A673 (cell line): ENCODE results near the gene TOB2. TPM values are rescaled to one million over a fixed set of nuclear protein-coding genes. Genes with fewer than 3 reads are reported as not detected.

ENCODE experiments used
- BruUV-seq: library from RNA; stranded (reverse); fragments of 400-500 nt; replicated peaks from 2 replicates; lab custom pipeline; 2021; lab: Mats Ljungman, UMichigan
- CTCF ChIA-PET: fragments of 300-600 bp; sonication (Branson Sonifier 250); formaldehyde crosslinking; loops from one replicate; lab custom pipeline; 2022; ENCODE audit warnings: antibody characterized with exemption; lab: Charles Lee
- POLR2A ChIA-PET: fragments of 300-600 bp; sonication (Branson Sonifier 250); formaldehyde crosslinking; loops from one replicate; lab custom pipeline; 2022; ENCODE audit warnings: antibody characterized with exemption; ENCODE audit not compliant: low non-redundant PET; lab: Charles Lee
- DNase-seq: peaks from one replicate; pipeline ENCODE4 v3.0.0-alpha.2; 2015; ENCODE audit warnings: low spot score
- H3K27ac ChIP-seq: fragments of 200-600 bp; sonication (generic); 2 replicates; pipeline ENCODE4 v1.5.1; 2016; ENCODE audit warnings: mixed run types, low read depth, mild to moderate bottlenecking, mixed read lengths, antibody characterized with exemption, low read length; ENCODE audit not compliant: poor library complexity, severe bottlenecking
- H3K27me3 ChIP-seq: fragments of 200-600 bp; sonication (generic); replicated peaks from 2 replicates; pipeline ENCODE4 v1.6.1; 2017; ENCODE audit warnings: mixed run types, low read depth, mild to moderate bottlenecking, mixed read lengths, antibody characterized with exemption, low read length; ENCODE audit not compliant: insufficient read depth, poor library complexity
- H3K36me3 ChIP-seq: fragments of 200-600 bp; sonication (generic); 2 replicates; pipeline ENCODE4 v1.6.1; 2016; ENCODE audit warnings: mixed run types, mild to moderate bottlenecking, mixed read lengths, antibody characterized with exemption, low read length; ENCODE audit not compliant: insufficient read depth, poor library complexity, severe bottlenecking
- H3K4me1 ChIP-seq: fragments of 200-600 bp; sonication (generic); 2 replicates; pipeline ENCODE4 v1.6.1; 2017; ENCODE audit warnings: mixed run types, mild to moderate bottlenecking, mixed read lengths, antibody characterized with exemption, low read length; ENCODE audit not compliant: insufficient read depth, poor library complexity, severe bottlenecking
- H3K4me3 ChIP-seq: fragments of 200-600 bp; sonication (generic); 2 replicates; pipeline ENCODE4 v1.5.1; 2016; ENCODE audit warnings: low read depth, mixed run types, mild to moderate bottlenecking, mixed read lengths, low read length; ENCODE audit not compliant: poor library complexity, severe bottlenecking
- H3K9me3 ChIP-seq: fragments of 200-600 bp; sonication (generic); 2 replicates; pipeline ENCODE4 v1.6.1; 2016; ENCODE audit warnings: mixed run types, low read depth, mild to moderate bottlenecking, mixed read lengths, antibody characterized with exemption, low read length; ENCODE audit not compliant: poor library complexity, severe bottlenecking
- CTCF ChIP-seq: fragments of 300-800, 200-600 bp; sonication (generic); conservative IDR thresholded peaks from 2 replicates; pipeline ENCODE4 v1.5.1; 2017; ENCODE audit warnings: low read depth, mild to moderate bottlenecking, antibody characterized with exemption, low read length, moderate library complexity, mixed read lengths
- EZH2 ChIP-seq: fragments of 200-600 bp; sonication (generic); IDR thresholded peaks from 2 replicates; pipeline ENCODE4 v1.6.1; 2017; ENCODE audit warnings: borderline replicate concordance, low read depth, mild to moderate bottlenecking, mixed read lengths, antibody characterized with exemption, low read length; ENCODE audit not compliant: poor library complexity, severe bottlenecking
- intact Hi-C: fragments of 100-400 bp; cut with micrococcal nuclease; formaldehyde crosslinking; loops from one replicate; pipeline ENCODE4 v1.10.0; 2022; ENCODE audit not compliant: unreplicated experiment
- total RNA-seq: library from RNA; stranded (reverse); gene quantifications from 2 replicates; pipeline ENCODE4 v1.2.3, GENCODE V29; 2021

TOB2 gene
- total RNA-seq, 1 experiment from 2014 or later = 53.8 TPM

- Histone ChIP-seq H3K4me3 (peak overlapping the region; percentile 100), H3K36me3 (peaks cover 8% of the 10 kb centered on the region), H3K9me3 (no peaks in the 10 kb centered on the region), H3K27ac (peak overlapping the region; percentile 100), H3K27me3 (no peaks in the 10 kb centered on the region), H3K4me1 (peaks cover 14% of the 10 kb centered on the region)
- peak; percentile 84 for DNase-seq
- CTCF ChIA-PET = no interaction called here
- no TSS peak for BruUV-seq
- TF ChIP-seq EZH2 (no peak), CTCF (no peak)
- POLR2A ChIA-PET = interaction anchor here (0.6 to 1.5 kb wide), 4 partner anchors 19 to 142 kb away, joined by 5 to 10 read pairs (median 6); partner anchors contain the start of genes ACO2, PHF5A and PMM1
- intact Hi-C loops = loop anchor here (5.0 kb wide), 1 partner anchor 355 kb away; the partner anchor contains the start of gene EP300
These were observed 1.0 kb upstream of the TOB2 start for GRCh38 chr22:41447435-41448188.

- peak overlapping the region; percentile 100 for H3K4me3 ChIP-seq
- no TSS peak for BruUV-seq
- peak overlapping the region; percentile 100 for H3K27ac ChIP-seq
- ChIA-PET CTCF (interaction anchor here (0.6 kb wide), 1 partner anchor 43 kb away, joined by 3 read pairs; no protein-coding TSS in a partner anchor), POLR2A (interaction anchor here (0.6 to 1.5 kb wide), 7 partner anchors 10 to 175 kb away, joined by 3 to 5 read pairs (median 4); partner anchors contain the start of genes PMM1 and XRCC6)
- TF ChIP-seq EZH2 = no peak
- DNase-seq = peak; percentile 42
- H3K4me1 ChIP-seq = peaks cover 14% of the 10 kb centered on the region
- peaks cover 20% of the 10 kb centered on the region for H3K36me3 ChIP-seq
- H3K9me3 ChIP-seq = no peaks in the 10 kb centered on the region
- intact Hi-C loops = loop anchor here (5.0 kb wide), 1 partner anchor 354 kb away; the partner anchor contains the start of gene EP300
- no peaks in the 10 kb centered on the region for H3K27me3 ChIP-seq
These were observed 522 bp downstream of the TOB2 start for GRCh38 chr22:41446057-41446501.

- BruUV-seq = no TSS peak
- H3K27me3 ChIP-seq = no peaks in the 10 kb centered on the region
- ChIA-PET POLR2A (interaction anchor here (0.6 to 1.5 kb wide), 4 partner anchors 9 to 144 kb away, joined by 3 to 12 read pairs (median 5); partner anchors contain the start of genes PMM1 and TEF), CTCF (interaction anchor here (0.6 kb wide), 1 partner anchor 202 kb away, joined by 4 read pairs; no protein-coding TSS in a partner anchor)
- H3K36me3 ChIP-seq = peaks cover 27% of the 10 kb centered on the region
- H3K4me3 ChIP-seq = peak overlapping the region; percentile 100
- no peaks in the 10 kb centered on the region for H3K9me3 ChIP-seq
- H3K4me1 ChIP-seq = peaks cover 14% of the 10 kb centered on the region
- peak; percentile 90 for DNase-seq
- intact Hi-C loops = loop anchor here (2.0 to 5.0 kb wide), 2 partner anchors 71 to 353 kb away; partner anchors contain the start of gene EP300
- no peak for TF ChIP-seq EZH2
- no peak for TF ChIP-seq CTCF
- peak overlapping the region; percentile 100 for H3K27ac ChIP-seq
These were observed 1.2 kb downstream of the TOB2 start for GRCh38 chr22:41445129-41446056.
